ENCODE measurements around the gene OCIAD1.
"Not testable (repeated sequence)": the region's sequence is repeated elsewhere in the genome, so short reads cannot be mapped to it uniquely, and the experiment has no call there.

OCIAD1 gene

GRCh38 chr4:48862038-48862437, 31.1 kb downstream of the OCIAD1 start:
- no peak for TF ChIP-seq CTCF (IDR thresholded peaks at IDR 0.05; ENCODE audit: control insufficient read depth, extremely low read depth, insufficient read depth)
- no peak overlapping the region for H3K4me3 ChIP-seq (ENCODE audit: low read depth, low read length)
- no peak for DNase-seq (ENCODE audit: low read depth)

- H3K4me3 ChIP-seq (ENCODE audit: low read depth, low read length), result no peak overlapping the region
- no peak for TF ChIP-seq CTCF (IDR thresholded peaks at IDR 0.05; ENCODE audit: control insufficient read depth, extremely low read depth, insufficient read depth)
Observed at GRCh38 chr4:48862661-48863060, 31.8 kb downstream of the OCIAD1 start.

GRCh38 chr4:48863728-48864127, 32.8 kb downstream of the OCIAD1 start:
- no peak for DNase-seq (ENCODE audit: low read depth)
- H3K4me3 ChIP-seq (ENCODE audit: low read depth, low read length), result no peak overlapping the region
- no peak for TF ChIP-seq CTCF (IDR thresholded peaks at IDR 0.05; ENCODE audit: control insufficient read depth, extremely low read depth, insufficient read depth)

More at GRCh38 chr4:48862661-48863060, 31.8 kb downstream of the OCIAD1 start:
- no peak for DNase-seq (ENCODE audit: low read depth)

- DNase-seq (ENCODE audit: low read depth); H3K4me3 ChIP-seq (ENCODE audit: low read depth, low read length): not testable (repeated sequence)
Observed at GRCh38 chr4:48864696-48865095, 33.8 kb downstream of the OCIAD1 start.

GRCh38 chr4:48877827-48878535, 47.1 kb downstream of the OCIAD1 start:
- TF ChIP-seq CTCF (IDR thresholded peaks at IDR 0.05; ENCODE audit: control insufficient read depth, extremely low read depth, insufficient read depth), result no peak
- no peak overlapping the region for H3K4me3 ChIP-seq (ENCODE audit: low read depth, low read length)
- no peak for DNase-seq (ENCODE audit: low read depth)

DNA sequence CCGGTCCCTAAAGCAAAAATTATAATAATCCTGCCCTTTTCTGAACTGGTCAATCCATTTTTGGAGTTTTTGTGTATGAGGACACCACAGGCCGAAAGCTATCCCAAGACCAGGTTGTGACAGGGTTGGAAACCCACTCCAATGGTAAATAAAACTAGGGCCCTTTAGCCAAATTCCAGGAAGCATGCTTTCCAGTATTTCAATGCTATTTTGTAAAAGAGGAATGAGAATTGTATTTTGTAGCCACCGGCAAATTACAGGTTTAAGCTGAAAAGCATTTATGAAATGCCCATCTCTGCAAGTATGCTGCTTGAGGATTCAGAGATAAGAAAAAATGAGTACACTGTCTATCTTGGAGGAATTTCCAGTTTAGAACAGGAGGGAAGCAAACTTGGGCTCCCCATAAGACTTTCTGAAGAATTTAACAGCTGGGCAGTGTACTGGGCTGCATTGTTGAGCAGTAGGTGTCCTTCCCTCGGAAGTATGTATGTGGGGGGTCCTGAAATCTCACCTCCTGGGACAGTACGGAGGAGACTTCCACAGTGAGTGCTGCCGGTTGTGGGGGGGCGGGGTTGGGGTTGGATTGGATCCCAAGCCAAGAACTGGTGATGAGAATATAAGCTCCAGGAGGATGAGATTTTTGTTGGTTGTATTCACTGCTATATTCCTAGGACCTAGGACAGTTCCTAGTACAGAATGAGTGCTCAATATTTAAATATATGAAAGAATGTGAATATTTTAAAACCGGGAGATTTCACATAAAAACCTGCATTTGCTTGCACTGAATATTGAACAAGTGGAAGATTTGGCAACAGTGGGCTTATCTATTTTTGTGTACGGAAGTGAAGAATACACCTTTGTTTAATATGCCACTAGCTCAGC, 48.9 kb downstream of the OCIAD1 start:
- DNase-seq (ENCODE audit: low read depth), result no peak
- no peak overlapping the region for H3K4me3 ChIP-seq (ENCODE audit: low read depth, low read length)
- no peak for TF ChIP-seq CTCF (IDR thresholded peaks at IDR 0.05; ENCODE audit: control insufficient read depth, extremely low read depth, insufficient read depth)

- not testable (repeated sequence) for H3K4me3 ChIP-seq (ENCODE audit: low read depth, low read length); DNase-seq (ENCODE audit: low read depth)
Observed at GRCh38 chr4:48881646-48882045, 50.8 kb downstream of the OCIAD1 start.

- not testable (repeated sequence) for DNase-seq (ENCODE audit: low read depth)
Observed at GRCh38 chr4:48889750-48890149, 58.9 kb downstream of the OCIAD1 start.

More at GRCh38 chr4:48889750-48890149, 58.9 kb downstream of the OCIAD1 start:
- not testable (repeated sequence) for H3K4me3 ChIP-seq (ENCODE audit: low read depth, low read length)
